Transverse colon (tissue), 4 donors: Measurements from ENCODE around the gene MAGI1. TPM values are rescaled to one million over a fixed set of nuclear protein-coding genes. Genes with fewer than 3 reads are reported as not detected.

Source experiments
- DNase-seq: peaks from one replicate; pipeline ENCODE4 v3.0.0-alpha.2; 2019
- H3K27ac ChIP-seq, 4 donors: fragments of 200-600 bp; sonication (generic); 2 replicates each; pipeline ENCODE4 v1.5.1; 2016 to 2018; ENCODE audit warnings: inconsistent platforms in 4 of 4
- H3K27me3 ChIP-seq: fragments of 200-600 bp; sonication (generic); 2 replicates; pipeline ENCODE4 v1.5.1; 2017; ENCODE audit warnings: inconsistent platforms
- H3K36me3 ChIP-seq, 4 donors: fragments of 200-600 bp; sonication (generic); 2 replicates each; pipeline ENCODE4 v1.5.1; 2017 to 2019; ENCODE audit warnings: inconsistent platforms in 4 of 4
- H3K4me1 ChIP-seq, 4 donors: fragments of 200-600 bp; sonication (generic); 2 replicates each; pipeline ENCODE4 v1.5.1; 2017 to 2020; ENCODE audit warnings: inconsistent platforms in 4 of 4
- H3K4me3 ChIP-seq, 4 donors: fragments of 200-600 bp; sonication (generic); 1 replicate in 1 of 4; 2 replicates in 3 of 4; pipeline versions ENCODE4 v1.5.1 to v1.6.1; 2017 to 2019; ENCODE audit warnings: inconsistent platforms in 4 of 4
- H3K9me3 ChIP-seq, 2 donors: fragments of 200-600 bp; sonication (generic); 2 replicates each; pipeline ENCODE4 v1.5.1; 2017 to 2019; ENCODE audit warnings: inconsistent platforms in 2 of 2
- EP300 ChIP-seq: sonication (generic); formaldehyde crosslinking; IDR thresholded peaks from one replicate; pipeline ENCODE4 v1.6.1; 2017; ENCODE audit warnings: antibody characterized with exemption, low read depth
- POLR2A ChIP-seq: fragments of 450-650 bp; IDR thresholded peaks from one replicate; pipeline ENCODE4 v1.6.1; 2016; ENCODE audit warnings: antibody characterized with exemption, mild to moderate bottlenecking, moderate library complexity
- POLR2AphosphoS5 ChIP-seq, 3 donors: sonication (generic); formaldehyde crosslinking; IDR thresholded peaks; one replicate each; pipeline ENCODE4 v1.6.1; 2016; ENCODE audit warnings: antibody characterized with exemption in 3 of 3
- WGBS, 2 donors: methylation state at CpG; one replicate each; pipeline ENCODE4 v1.1.5; 2018; ENCODE audit warnings: low coverage in 1 of 2; 5-methylcytosine and 5-hydroxymethylcytosine counted together
- in situ Hi-C, 4 donors: fragments of 200-750 bp; cut with MboI; loops; one replicate each; pipeline versions ENCODE4 v1.15.0 to v1.15.1; 2017; ENCODE audit warnings: low sequenced_read_pairs in 3 of 4, low pct_ligation_motif_present in 1 of 4, low pct_unique_long_range_greater_than_20kb in 1 of 4
- intact Hi-C: fragments of 100-400 bp; cut with DNase I; formaldehyde crosslinking; loops from one replicate; pipeline ENCODE4 v1.15.1; 2023; ENCODE audit warnings: low total_unique reads
- total RNA-seq, 4 donors: library from RNA; depleted of rRNA; stranded (reverse); fragments of >200 nt; gene quantifications; one replicate each; pipeline ENCODE4 v1.1.0, GENCODE V29; 2016
- TF ChIP-seq, protein P1 (sequence below), 5 experiments: fragments of 200-600 bp in 3 of 5; fragments of 450-650 bp in 2 of 5; sonication (generic) in 3 of 5; IDR thresholded peaks; 1 replicate in 2 of 5; 2 replicates in 3 of 5; pipeline ENCODE4 v1.5.1; 2016 to 2017; ENCODE audit warnings: antibody characterized with exemption in 5 of 5, inconsistent platforms in 3 of 5, mild to moderate bottlenecking in 2 of 5, moderate library complexity in 1 of 5

The MAGI1 gene
- total RNA-seq, 4 donors from 2014 or later: 50.8 to 190 (median 67.4) TPM

DNA sequence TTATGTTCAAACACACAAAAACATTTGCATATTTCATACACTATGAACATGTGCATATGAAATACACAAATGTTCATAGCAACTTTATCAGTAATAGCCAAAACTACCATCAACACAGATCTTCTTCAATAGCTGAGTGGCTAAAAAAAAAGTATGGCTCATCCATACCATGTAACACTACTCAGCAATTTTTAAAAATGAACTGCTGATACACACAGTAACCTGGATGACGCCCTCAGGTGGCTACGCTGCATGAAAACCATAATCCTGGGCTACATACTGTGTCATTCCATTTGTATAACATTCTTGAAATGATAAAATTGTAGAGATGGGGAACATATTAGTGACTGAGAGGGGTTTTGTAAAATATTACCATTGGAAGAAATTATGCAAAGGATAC lies 243.6 kb downstream of the MAGI1 start:
- TF ChIP-seq EP300: no peak
- no peak for TF ChIP-seq POLR2AphosphoS5 (IDR thresholded peaks at IDR 0.05)
- TF ChIP-seq, protein P1, sequence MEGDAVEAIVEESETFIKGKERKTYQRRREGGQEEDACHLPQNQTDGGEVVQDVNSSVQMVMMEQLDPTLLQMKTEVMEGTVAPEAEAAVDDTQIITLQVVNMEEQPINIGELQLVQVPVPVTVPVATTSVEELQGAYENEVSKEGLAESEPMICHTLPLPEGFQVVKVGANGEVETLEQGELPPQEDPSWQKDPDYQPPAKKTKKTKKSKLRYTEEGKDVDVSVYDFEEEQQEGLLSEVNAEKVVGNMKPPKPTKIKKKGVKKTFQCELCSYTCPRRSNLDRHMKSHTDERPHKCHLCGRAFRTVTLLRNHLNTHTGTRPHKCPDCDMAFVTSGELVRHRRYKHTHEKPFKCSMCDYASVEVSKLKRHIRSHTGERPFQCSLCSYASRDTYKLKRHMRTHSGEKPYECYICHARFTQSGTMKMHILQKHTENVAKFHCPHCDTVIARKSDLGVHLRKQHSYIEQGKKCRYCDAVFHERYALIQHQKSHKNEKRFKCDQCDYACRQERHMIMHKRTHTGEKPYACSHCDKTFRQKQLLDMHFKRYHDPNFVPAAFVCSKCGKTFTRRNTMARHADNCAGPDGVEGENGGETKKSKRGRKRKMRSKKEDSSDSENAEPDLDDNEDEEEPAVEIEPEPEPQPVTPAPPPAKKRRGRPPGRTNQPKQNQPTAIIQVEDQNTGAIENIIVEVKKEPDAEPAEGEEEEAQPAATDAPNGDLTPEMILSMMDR (IDR thresholded peaks at IDR 0.05): no peak
- TF ChIP-seq POLR2A: no peak
- Histone ChIP-seq H3K27me3 (no peaks in the 10 kb centered on the region), H3K27ac (no peak overlapping the region), H3K4me3 (no peak overlapping the region), H3K9me3 (no peaks in the 10 kb centered on the region), H3K4me1 (peaks cover 0 to 12% (median 3%) of the 10 kb centered on the region in 4 donors), H3K36me3 (no peaks in the 10 kb centered on the region)
- intact Hi-C loops: no loop called here
- in situ Hi-C loops: loop anchor here in 2 of 4 donors (25.0 kb wide), 1 partner anchor 342 kb away; no protein-coding TSS in a partner anchor
- 88 to 93% methylated on average over 2 of the region's 2 CpGs for WGBS, 2 donors
- no peak for DNase-seq

DNA sequence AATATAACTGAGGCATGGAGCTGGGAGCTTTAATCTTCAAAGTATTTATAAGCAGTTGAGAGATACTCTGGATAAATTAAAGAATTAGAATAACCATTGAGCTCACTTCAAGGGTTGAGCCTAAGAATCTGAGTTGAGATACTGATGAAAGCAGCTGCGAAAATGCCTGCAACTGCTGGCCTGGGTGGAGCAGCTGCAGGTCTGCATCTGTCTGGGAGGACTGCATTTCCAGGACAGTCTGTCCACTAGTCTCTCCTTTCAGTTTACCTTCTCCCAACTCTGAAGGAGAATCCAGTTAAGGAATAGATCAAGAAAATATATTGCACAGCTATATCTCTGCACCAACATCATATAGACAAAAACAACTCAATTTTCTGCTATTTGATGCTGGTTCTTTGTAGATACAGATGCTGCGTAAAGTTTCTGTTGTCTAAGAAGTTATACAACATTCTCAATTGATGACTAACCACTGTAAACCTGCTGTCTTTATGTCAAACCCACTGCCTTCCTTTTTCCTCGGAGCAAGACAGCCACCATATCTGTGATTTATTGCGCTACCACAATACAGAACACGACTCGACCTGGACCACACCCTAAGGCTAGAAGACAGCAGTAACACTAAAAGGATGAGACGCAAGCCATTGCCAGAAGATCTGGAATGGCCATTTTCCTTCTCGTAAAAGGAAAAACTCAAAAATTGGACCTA lies 245.1 kb downstream of the MAGI1 start:
- H3K27me3 ChIP-seq: no peaks in the 10 kb centered on the region
- no peak overlapping the region for H3K27ac ChIP-seq
- no peaks in the 10 kb centered on the region for H3K36me3 ChIP-seq
- no peaks in the 10 kb centered on the region for H3K9me3 ChIP-seq
- H3K4me1 ChIP-seq: peaks cover 0 to 12% (median 3%) of the 10 kb centered on the region in 4 donors
- no peak for DNase-seq
- in situ Hi-C loops: loop anchor here in 2 of 4 donors (25.0 kb wide), 1 partner anchor 344 kb away; no protein-coding TSS in a partner anchor
- no peak overlapping the region for H3K4me3 ChIP-seq
- intact Hi-C loops: no loop called here
- TF ChIP-seq POLR2A: no peak
- TF ChIP-seq, protein P1 (IDR thresholded peaks at IDR 0.05): no peak
- no peak for TF ChIP-seq EP300
- no peak for TF ChIP-seq POLR2AphosphoS5 (IDR thresholded peaks at IDR 0.05)
- 54 to 56% methylated on average over 4 to 8 of the region's 8 CpGs for WGBS, 2 donors

DNA sequence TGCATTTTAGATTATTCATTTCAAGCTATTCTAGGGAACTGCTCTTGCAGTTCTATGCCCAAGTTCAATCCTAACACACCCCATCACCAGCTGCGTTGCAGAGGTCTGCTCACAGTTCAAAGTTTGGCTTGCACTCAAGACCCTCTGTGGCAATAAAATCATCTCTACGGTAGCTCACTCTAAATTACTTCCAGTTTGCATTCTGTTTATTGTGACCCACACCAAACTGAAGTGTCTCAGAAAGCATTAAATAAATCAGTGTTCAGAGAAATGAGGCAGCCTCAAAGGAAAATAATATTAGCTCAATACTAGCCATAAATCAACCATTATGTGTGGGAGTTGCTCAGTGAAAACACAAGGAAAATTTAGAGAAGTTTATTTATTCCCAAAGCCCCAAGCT lies 250.3 kb downstream of the MAGI1 start:
- intact Hi-C loops: loop anchor here (10.0 kb wide), 1 partner anchor 256 kb away; no protein-coding TSS in a partner anchor
- Histone ChIP-seq H3K9me3 (no peaks in the 10 kb centered on the region), H3K4me1 (peaks cover 0 to 12% (median 5%) of the 10 kb centered on the region in 4 donors), H3K36me3 (no peaks in the 10 kb centered on the region), H3K4me3 (no peak overlapping the region), H3K27ac (no peak overlapping the region), H3K27me3 (no peaks in the 10 kb centered on the region)
- in situ Hi-C loops: loop anchor here (5.0 to 25.0 kb wide), 3 partner anchors 349 to 354 kb away; no protein-coding TSS in a partner anchor
- 40 to 45% methylated on average over 2 of the region's 2 CpGs for WGBS, 2 donors
- TF ChIP-seq, protein P1 (IDR thresholded peaks at IDR 0.05): no peak
- no peak for TF ChIP-seq POLR2AphosphoS5 (IDR thresholded peaks at IDR 0.05)
- no peak for TF ChIP-seq EP300
- no peak for TF ChIP-seq POLR2A
- DNase-seq: no peak

DNA sequence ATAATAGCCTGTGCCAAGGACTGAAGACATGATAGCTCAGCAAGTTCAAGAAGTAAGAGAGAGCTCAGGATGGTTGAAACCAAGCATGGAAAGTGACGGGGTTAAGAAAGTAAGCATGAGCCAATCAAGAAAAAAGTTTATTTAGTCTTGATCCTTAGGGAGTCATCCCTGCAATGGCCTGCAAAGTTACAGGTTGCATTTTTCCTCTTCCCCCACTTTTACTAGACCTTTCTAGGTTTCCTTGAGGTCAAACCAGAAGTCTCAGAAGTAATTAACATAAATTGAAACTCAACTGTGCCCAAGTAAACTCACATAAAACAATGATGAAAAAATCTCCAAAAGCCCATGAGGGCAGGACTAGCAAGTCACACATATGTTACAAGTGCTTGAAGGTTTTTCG lies 250.9 kb downstream of the MAGI1 start:
- intact Hi-C loops: loop anchor here (10.0 kb wide), 1 partner anchor 257 kb away; no protein-coding TSS in a partner anchor
- Histone ChIP-seq H3K9me3 (no peaks in the 10 kb centered on the region), H3K4me3 (no peak overlapping the region), H3K27ac (no peak overlapping the region), H3K4me1 (peaks cover 0 to 10% (median 4%) of the 10 kb centered on the region in 4 donors), H3K36me3 (no peaks in the 10 kb centered on the region), H3K27me3 (no peaks in the 10 kb centered on the region)
- TF ChIP-seq, protein P1 (IDR thresholded peaks at IDR 0.05): no peak
- no peak for TF ChIP-seq POLR2A
- no peak for TF ChIP-seq POLR2AphosphoS5 (IDR thresholded peaks at IDR 0.05)
- TF ChIP-seq EP300: no peak
- no peak for DNase-seq
- in situ Hi-C loops: loop anchor here (5.0 to 25.0 kb wide), 3 partner anchors 349 to 354 kb away; no protein-coding TSS in a partner anchor
- 71 to 81% methylated on average over 2 of the region's 2 CpGs for WGBS, 2 donors
